Measurements from ENCODE around the gene HLA-DMB. TPM values are rescaled to one million over a fixed set of nuclear protein-coding genes. Genes with fewer than 3 reads are reported as not detected.
A peak's percentile ranks its signal among the peaks of the same experiment; 100 is the strongest.

HLA-DMB gene
- total and polyA plus RNA-seq, 12 donors: 2.7 to 79.8 (median 7.3) TPM

DNA sequence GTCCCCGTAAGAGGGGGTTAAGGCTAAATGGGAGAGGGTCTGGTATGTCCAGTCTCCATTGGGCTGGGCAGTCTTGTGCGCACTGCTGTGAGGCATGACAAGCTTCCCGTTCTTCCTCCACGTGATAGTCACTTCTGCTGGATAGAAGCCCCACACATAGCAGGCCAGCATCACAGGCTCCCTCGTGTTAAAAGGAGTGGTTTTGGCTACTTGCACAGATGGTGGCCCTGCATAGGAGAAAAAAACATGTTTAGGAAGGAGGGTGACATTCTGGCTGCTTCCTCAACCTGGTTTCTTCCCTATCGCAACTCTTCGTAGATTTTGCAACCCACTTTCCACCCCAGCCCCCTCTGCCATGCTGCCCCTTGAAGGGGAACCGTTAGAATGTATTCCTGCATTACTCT lies 3.6 kb downstream of the HLA-DMB start:
- intact Hi-C loops (cut with DNase I): loop anchor here in 4 of 10 donors (5.0 to 10.0 kb wide), 3 partner anchors 40 to 308 kb away; no protein-coding TSS in a partner anchor
- DNase-seq (no peak), ATAC-seq (peak in 6 of 8 donors; percentile 12 to 51 (median 27))
- peaks cover 0 to 42% (median 0%) of the 10 kb centered on the region in 9 donors for H3K36me3 ChIP-seq
- TF ChIP-seq, protein P1, sequence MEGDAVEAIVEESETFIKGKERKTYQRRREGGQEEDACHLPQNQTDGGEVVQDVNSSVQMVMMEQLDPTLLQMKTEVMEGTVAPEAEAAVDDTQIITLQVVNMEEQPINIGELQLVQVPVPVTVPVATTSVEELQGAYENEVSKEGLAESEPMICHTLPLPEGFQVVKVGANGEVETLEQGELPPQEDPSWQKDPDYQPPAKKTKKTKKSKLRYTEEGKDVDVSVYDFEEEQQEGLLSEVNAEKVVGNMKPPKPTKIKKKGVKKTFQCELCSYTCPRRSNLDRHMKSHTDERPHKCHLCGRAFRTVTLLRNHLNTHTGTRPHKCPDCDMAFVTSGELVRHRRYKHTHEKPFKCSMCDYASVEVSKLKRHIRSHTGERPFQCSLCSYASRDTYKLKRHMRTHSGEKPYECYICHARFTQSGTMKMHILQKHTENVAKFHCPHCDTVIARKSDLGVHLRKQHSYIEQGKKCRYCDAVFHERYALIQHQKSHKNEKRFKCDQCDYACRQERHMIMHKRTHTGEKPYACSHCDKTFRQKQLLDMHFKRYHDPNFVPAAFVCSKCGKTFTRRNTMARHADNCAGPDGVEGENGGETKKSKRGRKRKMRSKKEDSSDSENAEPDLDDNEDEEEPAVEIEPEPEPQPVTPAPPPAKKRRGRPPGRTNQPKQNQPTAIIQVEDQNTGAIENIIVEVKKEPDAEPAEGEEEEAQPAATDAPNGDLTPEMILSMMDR (IDR thresholded peaks at IDR 0.05): no peak
- 76 to 81% methylated on average over 8 of the region's 8 CpGs for WGBS, 2 donors
- H3K27me3 ChIP-seq: no peaks in the 10 kb centered on the region
- H3K4me3 ChIP-seq: peak overlapping the region in 1 of 10 donors; percentile 62
- H3K9me3 ChIP-seq: no peaks in the 10 kb centered on the region
- H3K4me1 ChIP-seq: peaks cover 0 to 75% (median 15%) of the 10 kb centered on the region in 9 donors
- H3K27ac ChIP-seq: peak overlapping the region in 1 of 10 donors; percentile 95

- peak in 3 of 8 donors; percentile 10 to 25 (median 10) for ATAC-seq
- TF ChIP-seq, protein P1 (IDR thresholded peaks at IDR 0.05): no peak
- Histone ChIP-seq H3K9me3 (no peaks in the 10 kb centered on the region), H3K4me3 (peak overlapping the region in 1 of 10 donors; percentile 1), H3K27ac (peak overlapping the region in 1 of 10 donors; percentile 95), H3K36me3 (peaks cover 0 to 42% (median 0%) of the 10 kb centered on the region in 9 donors), H3K27me3 (no peaks in the 10 kb centered on the region), H3K4me1 (peaks cover 0 to 67% (median 11%) of the 10 kb centered on the region in 9 donors)
- intact Hi-C loops (cut with DNase I): loop anchor here in 4 of 10 donors (5.0 to 10.0 kb wide), 3 partner anchors 41 to 308 kb away; no protein-coding TSS in a partner anchor
- no peak for DNase-seq
- 80 to 82% methylated on average over 12 of the region's 12 CpGs for WGBS, 2 donors
These were observed 4.3 kb downstream of the HLA-DMB start for GRCh38 chr6:32936239-32937152.

DNA sequence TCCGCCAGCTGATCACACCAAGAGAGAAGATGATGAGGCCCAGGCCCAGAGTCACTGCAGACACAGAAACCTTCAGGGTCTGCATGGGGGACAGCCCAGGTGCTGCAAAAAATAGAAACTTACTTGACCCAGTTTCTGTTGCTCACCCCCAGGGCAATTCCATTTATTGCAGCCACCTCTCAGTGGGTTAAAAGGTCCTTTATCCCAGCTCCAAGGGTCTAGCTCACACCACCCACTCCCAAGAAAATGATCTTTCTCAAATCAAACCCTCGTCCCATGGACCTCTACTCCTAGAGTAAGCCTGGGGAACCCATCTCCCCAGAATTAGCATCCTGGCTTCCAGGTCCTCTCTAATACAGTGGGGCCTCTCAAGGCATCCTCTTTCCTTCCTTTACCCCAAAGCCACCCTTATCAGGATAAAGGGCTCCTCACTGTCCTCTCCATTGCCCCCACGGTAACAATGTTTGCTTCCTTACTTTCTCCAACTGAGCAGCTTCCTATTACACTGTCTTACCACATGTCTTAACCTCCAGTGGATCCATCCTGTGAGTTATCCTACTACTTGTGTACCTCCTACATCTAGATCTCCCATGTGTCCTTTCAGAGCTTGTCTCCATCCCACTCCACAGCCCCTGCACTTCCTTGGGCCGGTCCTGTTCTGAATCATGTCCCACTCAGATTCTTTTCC lies 5.1 kb downstream of the HLA-DMB start:
- TF ChIP-seq, protein P1 (IDR thresholded peaks at IDR 0.05): no peak
- Histone ChIP-seq H3K36me3 (peaks cover 0 to 42% (median 0%) of the 10 kb centered on the region in 9 donors), H3K9me3 (no peaks in the 10 kb centered on the region), H3K27ac (peak overlapping the region in 2 of 10 donors; percentile 15 to 95), H3K27me3 (no peaks in the 10 kb centered on the region), H3K4me3 (peak overlapping the region in 1 of 10 donors; percentile 1), H3K4me1 (peaks cover 0 to 61% (median 5%) of the 10 kb centered on the region in 9 donors)
- intact Hi-C loops (cut with DNase I): loop anchor here in 5 of 10 donors (2.0 to 10.0 kb wide), 5 partner anchors 39 to 309 kb away; no protein-coding TSS in a partner anchor
- no peak for ATAC-seq
- 87 to 90% methylated on average over 4 of the region's 4 CpGs for WGBS, 2 donors
- no peak for DNase-seq

DNA sequence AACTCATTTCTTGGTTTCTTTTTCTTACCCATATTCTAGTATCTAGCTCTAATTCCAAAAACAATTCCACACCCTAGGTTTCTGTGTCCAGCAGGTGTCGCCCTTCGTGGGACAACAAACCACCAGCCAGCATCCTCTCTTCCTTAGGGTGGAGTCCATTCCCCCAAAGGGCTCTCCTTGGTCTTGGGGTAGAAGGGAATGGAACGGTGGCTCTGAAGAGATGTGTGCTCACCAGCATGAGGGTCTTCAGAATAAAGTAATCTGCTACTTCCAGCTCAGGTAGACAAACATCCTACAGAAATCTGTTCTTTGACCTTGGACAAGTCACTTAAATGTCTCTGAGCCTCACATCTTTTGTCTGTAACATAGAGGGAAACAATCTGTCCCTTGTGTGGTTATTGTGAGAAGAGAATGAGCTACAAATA lies 7.2 kb downstream of the HLA-DMB start:
- DNase-seq (peak; percentile 72 to 83), ATAC-seq (peak; percentile 50 to 77 (median 68))
- Histone ChIP-seq H3K27me3 (no peaks in the 10 kb centered on the region), H3K9me3 (no peaks in the 10 kb centered on the region), H3K4me1 (peaks cover 0 to 46% (median 0%) of the 10 kb centered on the region in 9 donors), H3K36me3 (peaks cover 0 to 42% (median 0%) of the 10 kb centered on the region in 9 donors), H3K27ac (peak overlapping the region in 1 of 10 donors; percentile 5), H3K4me3 (no peak overlapping the region)
- TF ChIP-seq, protein P1 (IDR thresholded peaks at IDR 0.05): peak; percentile 72 to 92 (median 82)
- intact Hi-C loops (cut with DNase I): loop anchor here (1.0 to 10.0 kb wide), 12 partner anchors 34 to 311 kb away; partner anchors contain the start of gene BRD2 (in 1 of the 10)
- WGBS, 2 donors: 0 to 2% methylated on average over 3 of the region's 3 CpGs
